Activated naive CD8-positive, alpha-beta T cell treated with anti-CD3 and anti-CD28 coated beads, Interleukin-2, amount 50 U/mL, for 16 hours (primary cell): ENCODE results near the gene MARF1.
"Not testable (repeated sequence)": the region's sequence is repeated elsewhere in the genome, so short reads cannot be mapped to it uniquely, and the experiment has no call there.

Experiments
- DNase-seq: peaks from one replicate; pipeline ENCODE4 v3.0.0-alpha.2; 2020; ENCODE audit warnings: low read depth, low spot score

MARF1 gene

GRCh38 chr16:15572329-15573001 is 70.5 kb downstream of the MARF1 start:
- no peak for DNase-seq

GRCh38 chr16:15571557-15571956 is 71.4 kb downstream of the MARF1 start:
- DNase-seq, result no peak

- not testable (repeated sequence) for DNase-seq
These were observed 72.3 kb downstream of the MARF1 start for GRCh38 chr16:15570666-15571065.

GRCh38 chr16:15567823-15568222 is 75.1 kb downstream of the MARF1 start:
- no peak for DNase-seq

- DNase-seq, result no peak
These were observed 76.9 kb downstream of the MARF1 start for GRCh38 chr16:15566095-15566494.

GRCh38 chr16:15564604-15565339 is 78.2 kb downstream of the MARF1 start:
- DNase-seq, result no peak

- DNase-seq, result no peak
These were observed 83.8 kb downstream of the MARF1 start for GRCh38 chr16:15559176-15559575.

GRCh38 chr16:15557258-15557657 is 85.7 kb downstream of the MARF1 start:
- no peak for DNase-seq

GRCh38 chr16:15556130-15556529 is 86.8 kb downstream of the MARF1 start:
- DNase-seq, result no peak

- no peak for DNase-seq
These were observed 89.5 kb downstream of the MARF1 start for GRCh38 chr16:15553313-15554088.

- DNase-seq, result no peak
These were observed 90.4 kb downstream of the MARF1 start for GRCh38 chr16:15552507-15552906.

GRCh38 chr16:15548482-15548891 is 94.5 kb downstream of the MARF1 start:
- no peak for DNase-seq

- no peak for DNase-seq
These were observed 95.2 kb downstream of the MARF1 start for GRCh38 chr16:15547768-15548096.

GRCh38 chr16:15547072-15547767 is 95.7 kb downstream of the MARF1 start:
- DNase-seq, result not testable (repeated sequence)

- DNase-seq, result no peak
These were observed 97.4 kb downstream of the MARF1 start for GRCh38 chr16:15545544-15545943.

- DNase-seq, result no peak
These were observed 98.5 kb downstream of the MARF1 start for GRCh38 chr16:15544405-15544804.
